ENCODE data around the gene C20orf204.

DNA sequence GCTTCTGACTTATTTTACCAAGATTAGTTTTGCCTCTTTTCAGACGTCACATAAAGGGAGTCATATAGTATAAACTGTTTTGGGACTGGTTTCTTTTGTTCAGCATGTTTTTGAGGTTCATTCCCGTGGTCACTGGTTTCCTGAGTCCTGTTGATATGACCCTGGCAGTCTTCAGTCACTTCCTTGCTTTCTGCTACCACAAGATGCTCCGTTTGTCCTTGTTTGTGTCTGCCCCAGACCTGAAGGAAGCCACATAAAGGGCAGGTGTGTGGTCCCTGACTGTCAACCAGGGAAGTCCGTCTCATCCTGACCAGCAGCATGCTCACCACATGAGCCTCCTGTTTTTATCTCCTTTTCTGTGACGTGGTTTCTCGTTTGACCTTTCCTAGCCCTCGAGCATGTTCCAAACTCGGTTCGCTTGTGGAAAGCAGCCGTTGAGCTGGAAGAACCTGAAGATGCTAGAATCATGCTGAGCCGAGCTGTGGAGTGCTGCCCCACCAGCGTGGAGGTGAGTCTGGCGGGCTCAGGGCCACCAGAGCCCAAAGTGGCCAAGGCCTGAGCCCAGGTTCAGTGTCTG lies 26.1 kb upstream of the C20orf204 start:
- no peak for TF ChIP-seq TAF1 (conservative IDR thresholded peaks at IDR 0.05)
- no peak for TF ChIP-seq CTCF (IDR thresholded peaks at IDR 0.05; ENCODE audit: low read depth, low read length, missing input control)
- TF ChIP-seq, protein P1, sequence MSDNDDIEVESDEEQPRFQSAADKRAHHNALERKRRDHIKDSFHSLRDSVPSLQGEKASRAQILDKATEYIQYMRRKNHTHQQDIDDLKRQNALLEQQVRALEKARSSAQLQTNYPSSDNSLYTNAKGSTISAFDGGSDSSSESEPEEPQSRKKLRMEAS (IDR thresholded peaks at IDR 0.05) = no peak
- TF ChIP-seq, protein P2, sequence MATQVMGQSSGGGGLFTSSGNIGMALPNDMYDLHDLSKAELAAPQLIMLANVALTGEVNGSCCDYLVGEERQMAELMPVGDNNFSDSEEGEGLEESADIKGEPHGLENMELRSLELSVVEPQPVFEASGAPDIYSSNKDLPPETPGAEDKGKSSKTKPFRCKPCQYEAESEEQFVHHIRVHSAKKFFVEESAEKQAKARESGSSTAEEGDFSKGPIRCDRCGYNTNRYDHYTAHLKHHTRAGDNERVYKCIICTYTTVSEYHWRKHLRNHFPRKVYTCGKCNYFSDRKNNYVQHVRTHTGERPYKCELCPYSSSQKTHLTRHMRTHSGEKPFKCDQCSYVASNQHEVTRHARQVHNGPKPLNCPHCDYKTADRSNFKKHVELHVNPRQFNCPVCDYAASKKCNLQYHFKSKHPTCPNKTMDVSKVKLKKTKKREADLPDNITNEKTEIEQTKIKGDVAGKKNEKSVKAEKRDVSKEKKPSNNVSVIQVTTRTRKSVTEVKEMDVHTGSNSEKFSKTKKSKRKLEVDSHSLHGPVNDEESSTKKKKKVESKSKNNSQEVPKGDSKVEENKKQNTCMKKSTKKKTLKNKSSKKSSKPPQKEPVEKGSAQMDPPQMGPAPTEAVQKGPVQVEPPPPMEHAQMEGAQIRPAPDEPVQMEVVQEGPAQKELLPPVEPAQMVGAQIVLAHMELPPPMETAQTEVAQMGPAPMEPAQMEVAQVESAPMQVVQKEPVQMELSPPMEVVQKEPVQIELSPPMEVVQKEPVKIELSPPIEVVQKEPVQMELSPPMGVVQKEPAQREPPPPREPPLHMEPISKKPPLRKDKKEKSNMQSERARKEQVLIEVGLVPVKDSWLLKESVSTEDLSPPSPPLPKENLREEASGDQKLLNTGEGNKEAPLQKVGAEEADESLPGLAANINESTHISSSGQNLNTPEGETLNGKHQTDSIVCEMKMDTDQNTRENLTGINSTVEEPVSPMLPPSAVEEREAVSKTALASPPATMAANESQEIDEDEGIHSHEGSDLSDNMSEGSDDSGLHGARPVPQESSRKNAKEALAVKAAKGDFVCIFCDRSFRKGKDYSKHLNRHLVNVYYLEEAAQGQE (IDR thresholded peaks at IDR 0.05) = no peak
- no peak for TF ChIP-seq RAD21 (IDR thresholded peaks at IDR 0.05)
